HG03439 (cell line): Measurements from ENCODE around the gene ARL8B.
"Not testable (repeated sequence)": the region's sequence is repeated elsewhere in the genome, so short reads cannot be mapped to it uniquely, and the experiment has no call there.

Source experiments
- ATAC-seq: cut with Tn5 transposase; IDR thresholded peaks from one replicate; pipeline ENCODE4 v1.9.1; 2021; ENCODE audit warnings: mild to moderate bottlenecking, moderate library complexity; ENCODE audit not compliant: unreplicated experiment

Gene ARL8B

DNA sequence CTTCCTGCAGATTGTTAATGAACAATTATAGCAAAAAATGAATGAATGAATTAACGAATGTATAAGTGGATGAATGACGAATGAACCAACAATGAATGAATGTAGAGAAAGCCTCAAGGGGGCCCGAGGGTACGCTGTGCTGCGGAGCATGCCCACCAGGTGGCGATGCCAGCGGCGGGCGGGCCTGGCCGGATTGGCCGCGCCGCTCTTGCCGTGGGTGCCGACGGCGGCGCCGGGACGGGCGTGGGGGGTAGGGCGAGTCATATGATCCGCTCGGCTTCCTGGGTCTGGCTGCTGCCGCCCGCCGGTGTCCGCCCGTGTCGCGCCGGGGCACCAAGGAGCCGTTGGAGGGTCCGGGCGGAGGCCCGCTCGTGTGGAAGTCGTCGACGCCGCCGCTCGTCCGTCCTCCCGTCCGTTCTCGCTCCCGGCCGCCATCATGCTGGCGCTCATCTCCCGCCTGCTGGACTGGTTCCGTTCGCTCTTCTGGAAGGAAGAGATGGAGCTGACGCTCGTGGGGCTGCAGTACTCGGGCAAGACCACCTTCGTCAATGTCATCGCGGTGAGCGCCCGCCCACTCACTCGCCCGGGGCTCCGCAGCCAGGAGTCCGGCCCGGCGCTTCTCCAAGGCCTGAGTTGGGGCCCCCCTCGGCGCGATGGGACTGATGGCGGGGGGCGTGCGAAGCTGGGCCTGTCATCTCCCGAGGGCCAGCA is at the start of gene ARL8B:
ARL8B (plus strand) TSS at position 263 of the 711 bp plus-strand sequence; CDS start at position 437, 174 bp downstream.
- ATAC-seq, result peak; percentile 89

DNA sequence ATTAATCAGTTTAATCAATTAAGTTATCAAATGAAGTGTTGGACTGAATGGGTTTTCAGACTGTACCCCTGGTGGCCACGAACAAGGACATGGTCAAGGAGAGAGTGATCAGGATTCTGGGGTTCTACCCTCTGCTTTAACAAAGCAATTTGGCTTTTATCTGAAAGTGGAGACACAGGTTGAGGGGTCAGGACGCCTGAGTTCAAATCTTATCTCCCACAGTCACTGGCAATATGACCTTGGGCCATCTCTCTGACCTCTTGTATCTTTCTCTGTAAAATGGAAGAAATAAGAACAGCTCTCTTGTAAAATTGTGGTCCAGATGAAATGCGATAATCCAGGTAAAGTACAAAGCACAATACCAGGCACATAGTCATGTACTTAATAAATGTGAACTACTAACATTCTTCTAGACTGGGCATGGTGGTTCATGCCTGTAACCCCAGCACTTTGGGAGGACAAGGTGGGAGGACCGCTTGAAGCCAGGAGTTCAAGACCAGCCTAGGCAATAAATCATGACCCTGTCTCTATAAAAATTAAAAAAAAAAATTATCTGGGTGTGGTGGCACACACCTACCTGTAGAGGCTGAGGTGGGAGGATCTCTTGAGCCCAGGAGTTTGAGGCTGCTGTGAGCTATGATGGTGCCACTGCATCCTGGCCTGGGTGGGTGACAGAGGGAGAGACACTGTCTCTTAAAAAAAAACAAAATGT is 48.6 kb upstream of the ARL8B start:
- ATAC-seq, result no peak

DNA sequence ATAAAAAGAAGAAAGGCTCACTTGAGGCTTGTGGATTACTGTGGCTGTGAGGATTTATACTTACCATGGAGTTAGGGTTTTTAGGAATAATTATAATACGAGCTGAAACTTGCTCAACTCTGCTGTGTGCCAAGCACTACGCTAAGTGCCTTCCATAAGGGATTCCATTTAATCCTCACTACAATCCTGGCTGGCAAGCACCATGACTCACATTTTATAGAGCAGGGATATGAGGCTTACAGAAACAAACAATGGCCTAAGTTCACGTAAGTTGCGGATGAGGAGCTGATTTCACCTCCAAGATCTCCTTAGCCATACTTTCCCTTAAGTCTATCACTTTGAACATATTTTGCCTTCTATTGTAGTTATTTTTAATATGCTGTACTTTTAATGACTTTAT is 43.9 kb upstream of the ARL8B start:
- no peak for ATAC-seq

DNA sequence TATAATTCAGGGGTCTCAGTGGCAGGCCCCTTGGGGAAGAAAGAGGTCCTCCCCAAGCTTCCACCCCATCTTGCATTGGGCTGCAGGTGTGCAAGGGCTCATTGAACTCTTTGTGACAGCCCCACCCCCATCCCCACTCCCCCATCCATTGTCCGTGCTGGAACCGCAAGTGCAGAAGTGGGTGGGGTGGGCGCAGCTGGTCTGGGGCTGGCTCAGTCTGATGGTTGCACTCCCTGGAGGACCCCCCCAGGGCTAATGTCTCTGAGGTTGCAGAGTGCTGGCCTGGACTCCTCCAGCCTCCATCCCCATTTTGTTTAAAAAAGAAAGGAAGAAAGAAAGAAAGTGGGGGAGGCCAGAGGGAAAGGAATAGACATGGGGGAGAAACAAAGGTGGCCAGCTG is 42.3 kb upstream of the ARL8B start:
- no peak for ATAC-seq

DNA sequence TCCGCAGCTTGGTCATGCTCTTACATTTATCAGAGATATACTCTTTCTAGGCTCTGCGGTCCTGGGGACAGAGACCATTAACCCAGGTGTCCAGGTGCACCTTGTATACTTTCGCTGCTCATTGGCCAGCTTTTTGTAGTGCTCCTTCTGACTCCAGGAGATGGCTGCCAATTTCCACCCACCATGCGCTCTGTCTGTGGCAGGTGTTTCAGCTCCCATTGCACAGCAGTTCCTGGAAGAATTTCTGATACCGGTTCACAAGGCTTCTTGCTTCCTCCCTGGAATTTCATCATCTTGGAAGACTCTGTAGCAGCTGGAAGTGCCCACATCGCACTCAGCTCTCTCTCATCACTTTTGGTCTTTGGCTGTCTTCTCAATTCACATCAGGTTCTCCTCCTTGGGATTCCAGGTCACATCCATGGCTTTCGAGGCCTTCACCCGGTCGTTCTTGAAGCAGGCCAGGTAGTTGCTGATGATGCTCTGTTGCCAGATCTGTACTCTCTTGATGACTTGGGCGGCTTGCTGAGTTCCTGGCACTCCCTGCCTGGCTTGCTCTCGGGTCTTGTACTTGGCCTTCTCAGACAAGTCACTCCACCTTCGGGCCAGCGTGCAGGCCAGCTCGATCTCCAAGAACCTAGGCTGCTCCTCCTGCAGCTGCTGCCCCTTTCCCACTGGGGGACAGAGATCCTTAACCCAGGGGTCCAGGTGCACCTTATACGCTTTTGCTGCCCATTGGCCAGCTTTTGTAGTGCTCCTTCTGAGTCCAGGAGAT is 41.1 kb upstream of the ARL8B start:
- ATAC-seq, result no peak

DNA sequence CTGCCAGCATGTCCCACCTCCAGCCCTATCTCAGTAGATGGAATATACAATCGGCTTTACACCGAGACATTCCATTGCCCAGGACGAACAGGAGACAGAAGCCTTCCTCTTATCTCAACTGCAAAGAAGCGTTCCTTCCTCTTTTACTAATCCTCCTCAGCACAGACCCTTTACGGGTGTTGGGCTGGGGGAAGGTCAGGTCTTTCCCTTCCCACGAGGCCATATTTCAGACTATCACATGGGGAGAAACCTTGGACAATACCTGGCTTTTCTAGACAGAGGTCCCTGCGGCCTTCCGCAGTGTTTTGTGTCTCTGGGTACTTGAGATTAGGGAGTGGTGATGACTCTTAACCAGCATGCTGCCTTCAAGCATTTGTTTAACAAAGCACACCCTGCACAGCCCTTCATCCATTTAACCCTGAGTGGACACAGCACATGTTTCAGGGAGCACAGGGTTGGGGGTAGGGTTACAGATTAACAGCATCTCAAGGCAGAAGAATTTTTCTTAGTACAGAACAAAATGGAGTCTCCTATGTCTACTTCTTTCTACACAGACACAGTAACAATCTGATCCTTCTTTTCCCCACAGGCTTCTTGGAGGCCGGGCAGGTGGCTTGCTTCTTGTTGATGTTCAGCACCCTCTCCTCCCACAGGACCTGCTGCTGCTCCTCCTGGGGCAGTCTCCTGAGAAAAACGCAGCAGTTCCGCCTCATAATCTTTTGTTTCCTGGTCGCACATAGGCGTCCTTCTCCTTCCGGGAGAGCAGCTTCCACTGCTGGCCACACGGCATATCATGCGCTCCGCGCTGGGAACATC is 39.9 kb upstream of the ARL8B start:
- not testable (repeated sequence) for ATAC-seq

DNA sequence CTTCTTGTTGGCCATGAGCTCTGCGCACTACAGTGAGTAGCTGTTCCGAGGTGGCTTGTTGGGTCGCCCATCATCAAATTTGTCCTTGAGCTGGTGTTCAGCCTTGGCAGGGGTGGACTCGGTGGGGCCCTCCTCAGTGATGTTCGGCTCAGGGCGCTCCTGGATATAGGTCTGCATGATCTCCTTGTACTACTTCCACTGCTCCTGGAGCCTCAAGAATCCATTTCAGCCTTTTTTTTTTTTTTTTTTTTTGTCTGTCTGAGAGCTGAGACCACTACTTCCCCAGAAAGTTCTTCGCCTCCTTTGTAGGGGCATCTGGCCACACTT is 39.3 kb upstream of the ARL8B start:
- ATAC-seq, result no peak

DNA sequence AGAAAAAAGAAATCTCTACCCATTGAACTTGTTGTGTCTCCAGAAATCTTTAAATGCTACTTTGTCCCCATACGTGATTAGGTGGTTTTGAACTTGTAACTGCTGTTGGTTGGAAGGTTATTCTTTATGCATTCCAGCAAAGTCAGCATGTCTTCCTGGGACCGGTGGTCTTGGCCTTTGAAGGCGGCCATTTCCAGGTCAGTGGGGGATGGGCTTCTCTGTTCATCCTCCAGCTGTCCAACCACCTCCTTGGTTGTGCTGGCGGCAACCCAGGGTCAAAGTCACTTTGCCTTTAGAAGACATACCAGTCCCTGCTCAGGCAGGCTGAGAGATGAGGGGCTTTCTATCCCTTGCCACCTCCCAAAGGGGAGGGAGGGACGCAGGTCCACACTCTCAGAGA is 37.9 kb upstream of the ARL8B start:
- ATAC-seq, result no peak

DNA sequence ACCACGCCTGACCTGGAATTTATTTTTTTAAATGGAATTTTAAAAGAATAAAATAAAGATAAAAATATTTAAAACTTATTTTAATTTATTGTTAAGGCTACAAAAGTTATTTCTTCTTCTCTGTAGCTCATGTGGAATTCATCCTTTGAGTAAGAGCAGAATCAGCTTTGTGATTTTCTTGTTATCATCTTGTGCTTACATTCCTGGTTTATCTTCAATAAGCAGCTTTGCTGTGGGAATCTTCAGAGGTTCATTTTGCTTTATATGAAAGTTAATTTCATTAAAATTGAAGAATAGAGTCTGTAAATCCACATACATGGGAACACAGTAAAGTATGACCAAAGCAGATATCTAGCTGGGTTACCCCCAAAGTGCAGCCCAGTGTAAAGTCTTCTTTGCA is 35.4 kb upstream of the ARL8B start:
- no peak for ATAC-seq

DNA sequence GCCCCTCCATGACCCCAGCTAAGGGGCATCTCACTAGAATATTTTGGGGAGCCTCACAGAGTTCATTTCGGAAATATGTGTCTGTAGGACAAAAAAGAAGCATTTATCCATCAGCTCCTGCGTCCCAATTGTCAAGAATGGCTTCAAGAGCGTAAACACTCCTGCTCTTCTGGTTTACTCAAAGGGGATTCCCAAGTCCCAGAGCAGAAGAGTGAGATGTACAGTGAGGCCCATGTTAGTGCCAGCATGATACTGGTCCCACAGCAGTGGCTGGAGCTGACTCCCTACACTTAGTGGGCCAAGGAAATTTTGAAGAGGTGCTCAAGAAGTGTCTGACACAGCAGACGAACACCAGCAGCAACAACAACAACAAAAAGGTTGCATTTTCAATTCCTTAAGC is 34.9 kb upstream of the ARL8B start:
- no peak for ATAC-seq

DNA sequence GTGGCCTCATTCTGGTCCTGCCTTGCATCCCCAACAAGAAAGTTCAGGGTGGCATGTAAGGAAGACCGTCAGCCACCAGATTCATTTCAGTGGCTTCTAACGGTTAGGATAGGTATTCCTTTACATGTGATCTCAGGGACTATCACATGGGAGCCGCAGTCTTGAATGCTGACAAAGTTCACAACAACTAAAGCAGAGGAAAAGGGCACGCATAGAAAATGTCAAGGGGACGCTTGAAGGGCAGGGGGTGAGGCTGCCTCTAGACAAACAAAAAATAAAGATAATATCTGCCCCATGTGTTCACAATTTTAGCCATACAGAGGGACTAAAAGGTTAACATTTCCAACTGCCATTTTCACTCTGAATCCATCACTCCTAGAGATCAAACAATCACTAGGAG is 31.9 kb upstream of the ARL8B start:
- ATAC-seq, result no peak

DNA sequence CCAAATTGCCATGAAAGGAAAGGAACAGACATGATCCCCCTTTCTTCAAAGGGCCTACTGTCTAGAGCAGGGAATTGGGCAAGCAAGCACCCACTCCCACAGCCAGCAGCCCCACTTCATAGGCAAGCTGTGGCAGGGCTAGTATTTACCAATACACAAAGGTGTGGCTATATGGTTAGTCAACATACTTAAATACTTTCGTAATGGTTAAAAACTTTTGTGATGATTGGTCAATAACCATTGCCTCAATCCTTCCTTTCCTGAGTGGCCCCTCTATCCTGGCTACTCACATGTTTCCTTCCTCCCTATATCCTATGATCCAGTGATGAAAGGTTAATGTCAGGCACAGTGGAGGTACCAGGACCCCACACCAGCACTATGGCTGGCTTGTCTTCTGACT is 30.1 kb upstream of the ARL8B start:
- no peak for ATAC-seq

DNA sequence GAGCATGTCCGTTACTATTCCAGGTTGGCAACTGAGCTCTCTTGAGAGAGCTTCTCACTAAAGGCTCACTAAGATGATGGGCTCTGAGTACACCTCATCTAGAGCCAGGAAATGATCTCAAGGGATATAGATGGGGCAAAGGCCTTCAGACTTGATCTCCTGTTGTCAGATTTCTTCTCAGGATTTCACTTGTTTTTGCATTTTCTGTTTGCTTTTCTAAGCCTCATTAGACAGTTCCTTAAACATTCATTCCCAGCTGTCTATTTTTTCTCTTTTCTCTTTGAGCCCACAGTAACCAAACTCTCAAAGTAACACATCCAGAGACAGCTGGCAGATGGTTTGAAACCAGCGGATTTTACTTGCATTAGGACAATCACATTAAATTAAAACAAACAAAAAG is 28.4 kb upstream of the ARL8B start:
- no peak for ATAC-seq

DNA sequence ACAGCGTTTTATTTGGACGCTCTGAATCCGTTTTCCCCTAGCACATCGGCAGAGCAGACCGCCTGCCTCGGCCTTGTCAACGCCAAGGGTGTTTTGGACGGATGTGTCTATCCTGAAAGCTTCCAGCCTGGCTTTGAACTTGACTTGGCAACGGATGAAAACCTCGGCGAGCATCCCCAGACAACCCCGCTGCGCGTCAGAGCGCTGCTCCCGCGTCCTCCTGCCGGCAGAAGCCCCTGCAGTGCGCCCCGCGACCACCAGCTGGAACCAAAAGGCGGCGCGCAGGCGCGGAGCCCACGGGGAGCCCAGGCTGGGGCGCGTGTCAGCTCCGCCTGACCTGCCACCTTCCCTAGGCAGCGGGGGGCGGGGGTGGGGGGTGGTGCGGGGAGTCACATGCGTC is 26.2 kb upstream of the ARL8B start:
- no peak for ATAC-seq

DNA sequence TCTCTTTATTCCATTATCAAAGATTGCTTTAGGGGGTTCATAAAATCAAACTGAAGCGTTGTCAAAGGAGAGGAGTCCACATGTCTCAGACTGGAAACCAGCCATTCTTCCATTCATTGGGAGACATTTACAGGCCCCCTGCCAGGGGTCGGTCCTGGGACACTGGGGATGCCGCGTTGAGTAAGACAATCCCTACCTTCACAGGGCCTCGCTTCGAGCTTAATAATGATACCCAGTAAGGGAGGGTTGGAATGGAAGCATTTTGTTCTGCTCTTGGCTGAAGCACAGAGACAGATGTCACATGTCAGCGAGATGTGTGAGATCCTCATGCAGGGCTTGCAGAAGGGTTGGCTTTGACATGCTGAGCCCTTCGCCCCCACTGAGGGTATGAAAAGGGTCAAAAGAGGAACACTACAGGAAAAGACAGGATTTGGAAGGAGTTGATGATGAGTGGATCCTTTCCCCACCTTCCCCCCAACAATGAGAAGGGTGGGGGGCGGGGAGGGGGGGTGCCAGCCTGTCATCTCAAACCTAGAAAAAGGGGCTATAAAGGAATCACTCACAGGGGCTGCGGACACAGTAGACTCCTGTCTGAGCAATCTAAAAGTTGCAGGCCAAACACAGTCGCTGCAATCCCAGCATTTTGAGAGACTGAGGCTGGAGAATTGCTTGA is 25.6 kb upstream of the ARL8B start:
- ATAC-seq, result no peak

DNA sequence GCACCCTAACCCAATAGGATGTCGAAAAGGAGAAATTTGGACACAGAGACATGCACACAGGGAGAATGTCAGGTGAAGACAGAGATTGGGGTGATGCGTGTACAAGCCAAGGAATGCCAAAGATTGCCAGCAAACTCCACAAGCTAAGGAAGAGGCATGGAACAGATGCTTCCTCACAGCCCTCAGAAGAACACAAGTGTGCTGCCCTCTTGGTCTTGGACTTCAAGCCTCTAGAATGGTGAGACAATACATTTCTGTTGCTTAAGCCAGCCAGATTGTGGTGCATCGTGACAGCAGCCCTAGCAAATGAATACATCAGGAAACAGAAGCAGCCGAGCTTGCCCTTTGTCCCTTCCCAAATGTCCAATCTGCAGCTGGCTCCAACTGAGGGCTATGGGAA is 23.7 kb upstream of the ARL8B start:
- ATAC-seq, result no peak

DNA sequence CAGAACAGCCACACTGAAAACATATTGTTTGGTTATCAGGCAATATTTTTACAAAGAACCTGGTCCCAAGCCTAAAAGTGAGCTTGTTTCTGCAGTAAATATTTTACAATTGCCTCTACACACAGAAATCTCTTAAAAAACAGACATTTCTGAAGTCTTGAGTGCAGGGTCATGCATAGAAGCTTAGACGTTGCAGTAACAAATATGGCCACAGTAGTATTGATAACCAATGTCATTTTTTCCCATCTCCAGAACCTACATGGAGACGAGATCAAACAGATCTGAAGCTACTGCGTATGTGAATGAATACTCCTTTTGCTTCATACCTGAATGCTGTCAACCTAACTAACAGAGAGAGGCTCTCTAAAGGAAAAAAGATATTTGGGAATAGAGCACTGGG is 19.6 kb upstream of the ARL8B start:
- no peak for ATAC-seq

DNA sequence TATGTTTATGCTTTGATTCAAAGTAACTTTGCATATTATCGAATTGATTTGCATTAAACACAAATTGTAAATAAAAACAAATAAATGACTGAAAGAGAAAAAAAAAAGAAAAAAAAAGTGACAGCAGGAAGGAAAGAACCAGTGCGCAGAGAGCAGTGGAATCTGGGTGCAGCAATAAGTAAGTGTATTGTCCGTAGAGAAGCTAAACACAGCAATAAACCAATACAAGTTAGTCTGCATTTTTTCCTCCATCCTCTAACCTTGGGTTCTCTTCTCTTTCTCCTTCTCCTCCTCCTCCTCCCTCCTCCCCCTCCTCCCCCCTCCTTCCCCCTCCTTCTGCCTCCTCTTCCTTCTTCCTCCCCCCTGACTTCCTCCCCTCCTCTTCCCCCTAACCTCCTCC is 18.3 kb upstream of the ARL8B start:
- no peak for ATAC-seq

DNA sequence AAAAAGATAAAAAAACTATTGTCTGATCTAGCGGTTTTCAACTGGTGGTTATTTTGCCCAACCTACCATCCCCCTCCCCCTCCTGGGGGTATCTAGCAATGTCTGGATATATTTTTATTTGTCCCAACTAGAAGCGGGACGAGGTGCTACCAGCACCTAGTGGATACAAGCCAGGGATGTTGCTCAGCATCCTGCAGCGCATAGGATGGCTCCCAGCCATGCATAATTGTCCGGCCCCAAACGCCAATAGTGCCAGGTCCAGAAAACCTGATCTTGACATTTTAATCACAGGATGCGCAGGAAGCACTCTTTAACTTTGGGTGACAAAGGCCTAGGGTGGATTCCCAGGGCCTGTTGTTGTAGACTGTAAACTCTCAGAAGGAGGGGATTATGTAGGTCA is 17.0 kb upstream of the ARL8B start:
- ATAC-seq, result no peak

DNA sequence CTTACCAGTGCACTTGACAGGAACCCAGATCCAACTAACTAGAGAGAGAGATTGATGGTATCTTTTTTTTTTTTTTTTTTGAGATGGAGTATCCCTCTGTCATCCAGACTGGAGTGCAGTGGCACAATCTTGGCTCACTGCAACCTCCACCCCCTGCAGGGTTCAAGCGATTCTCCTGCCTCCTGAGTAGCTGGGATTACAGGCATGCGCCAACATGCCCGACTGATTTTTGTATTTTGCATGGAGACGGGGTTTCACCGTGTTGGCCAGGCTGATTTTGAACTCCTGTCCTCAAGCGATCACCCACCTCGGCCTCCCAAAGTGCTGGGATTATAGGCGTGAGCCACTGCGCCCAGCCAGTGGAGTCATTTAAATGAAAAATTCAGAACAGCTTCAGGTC is 15.7 kb upstream of the ARL8B start:
- not testable (repeated sequence) for ATAC-seq

DNA sequence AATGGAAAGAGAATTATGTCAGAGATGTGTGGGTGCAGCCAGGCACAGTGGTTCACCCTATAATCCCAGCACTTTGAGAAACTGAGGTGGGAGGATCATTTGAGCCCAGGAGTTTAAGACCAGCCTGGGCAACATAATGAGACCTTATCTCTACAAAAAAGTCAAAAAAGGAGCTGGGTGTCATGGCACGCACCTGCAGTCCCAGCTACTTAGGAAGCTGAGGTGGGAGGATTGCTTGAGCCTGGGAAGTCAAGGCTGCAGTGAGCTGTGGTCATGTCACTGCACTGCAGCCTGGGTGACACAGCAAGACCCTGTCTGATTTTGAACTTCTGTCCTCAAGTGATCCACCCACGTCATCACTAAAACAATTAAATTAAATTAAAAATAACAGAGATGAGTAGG is 15.2 kb upstream of the ARL8B start:
- ATAC-seq, result not testable (repeated sequence)
